ENCODE measurements around the gene PTPN3.

PTPN3 gene

GRCh38 chr9:109476642-109477257 lies 21.4 kb downstream of the PTPN3 start:
- no peak overlapping the region for H3K27ac ChIP-seq (ENCODE audit: low read depth, low read length)
- peaks cover 9% of the 10 kb centered on the region for H3K4me1 ChIP-seq (ENCODE audit: control insufficient read depth, insufficient read depth, low read length, unreplicated experiment)
- H3K4me3 ChIP-seq (ENCODE audit: low read depth, low read length) = no peak overlapping the region
- H3K79me2 ChIP-seq (ENCODE audit: control insufficient read depth, insufficient read depth, low read length, unreplicated experiment) = peaks cover 17% of the 10 kb centered on the region
- H2AFZ ChIP-seq (ENCODE audit: low read length, unreplicated experiment) = no peak overlapping the region
- no peaks in the 10 kb centered on the region for H3K36me3 ChIP-seq (ENCODE audit: insufficient read depth, low read length)
- H3K27me3 ChIP-seq (ENCODE audit: insufficient read depth, low read length) = no peaks in the 10 kb centered on the region

- Histone ChIP-seq H3K27ac (ENCODE audit: low read depth, low read length) (no peak overlapping the region), H3K27me3 (ENCODE audit: insufficient read depth, low read length) (no peaks in the 10 kb centered on the region), H3K79me2 (ENCODE audit: control insufficient read depth, insufficient read depth, low read length, unreplicated experiment) (peaks cover 6% of the 10 kb centered on the region), H2AFZ (ENCODE audit: low read length, unreplicated experiment) (no peak overlapping the region), H3K4me1 (ENCODE audit: control insufficient read depth, insufficient read depth, low read length, unreplicated experiment) (peaks cover 7% of the 10 kb centered on the region), H3K4me3 (ENCODE audit: low read depth, low read length) (no peak overlapping the region), H3K36me3 (ENCODE audit: insufficient read depth, low read length) (no peaks in the 10 kb centered on the region)
Measured at GRCh38 chr9:109475526-109475925, 22.6 kb downstream of the PTPN3 start.

- Histone ChIP-seq H3K27ac (ENCODE audit: low read depth, low read length) (no peak overlapping the region), H3K4me3 (ENCODE audit: low read depth, low read length) (no peak overlapping the region), H3K79me2 (ENCODE audit: control insufficient read depth, insufficient read depth, low read length, unreplicated experiment) (peaks cover 6% of the 10 kb centered on the region), H3K27me3 (ENCODE audit: insufficient read depth, low read length) (no peaks in the 10 kb centered on the region), H3K36me3 (ENCODE audit: insufficient read depth, low read length) (no peaks in the 10 kb centered on the region), H3K4me1 (ENCODE audit: control insufficient read depth, insufficient read depth, low read length, unreplicated experiment) (peaks cover 8% of the 10 kb centered on the region), H2AFZ (ENCODE audit: low read length, unreplicated experiment) (no peak overlapping the region)
Measured at GRCh38 chr9:109474944-109475343, 23.2 kb downstream of the PTPN3 start.

GRCh38 chr9:109474170-109474569 lies 23.9 kb downstream of the PTPN3 start:
- H3K36me3 ChIP-seq (ENCODE audit: insufficient read depth, low read length) = no peaks in the 10 kb centered on the region
- H3K79me2 ChIP-seq (ENCODE audit: control insufficient read depth, insufficient read depth, low read length, unreplicated experiment) = peaks cover 6% of the 10 kb centered on the region
- no peak overlapping the region for H3K27ac ChIP-seq (ENCODE audit: low read depth, low read length)
- H2AFZ ChIP-seq (ENCODE audit: low read length, unreplicated experiment) = no peak overlapping the region
- H3K4me1 ChIP-seq (ENCODE audit: control insufficient read depth, insufficient read depth, low read length, unreplicated experiment) = peaks cover 11% of the 10 kb centered on the region
- H3K4me3 ChIP-seq (ENCODE audit: low read depth, low read length) = no peak overlapping the region
- no peaks in the 10 kb centered on the region for H3K27me3 ChIP-seq (ENCODE audit: insufficient read depth, low read length)

- Histone ChIP-seq H3K36me3 (ENCODE audit: insufficient read depth, low read length) (no peaks in the 10 kb centered on the region), H3K27ac (ENCODE audit: low read depth, low read length) (no peak overlapping the region), H3K4me1 (ENCODE audit: control insufficient read depth, insufficient read depth, low read length, unreplicated experiment) (peaks cover 16% of the 10 kb centered on the region), H3K27me3 (ENCODE audit: insufficient read depth, low read length) (no peaks in the 10 kb centered on the region), H2AFZ (ENCODE audit: low read length, unreplicated experiment) (no peak overlapping the region), H3K4me3 (ENCODE audit: low read depth, low read length) (no peak overlapping the region), H3K79me2 (ENCODE audit: control insufficient read depth, insufficient read depth, low read length, unreplicated experiment) (peaks cover 6% of the 10 kb centered on the region)
Measured at GRCh38 chr9:109473329-109473728, 24.8 kb downstream of the PTPN3 start.

GRCh38 chr9:109471475-109472393 lies 26.4 kb downstream of the PTPN3 start:
- Histone ChIP-seq H3K4me1 (ENCODE audit: control insufficient read depth, insufficient read depth, low read length, unreplicated experiment) (peaks cover 16% of the 10 kb centered on the region), H3K4me3 (ENCODE audit: low read depth, low read length) (no peak overlapping the region), H3K27ac (ENCODE audit: low read depth, low read length) (no peak overlapping the region), H2AFZ (ENCODE audit: low read length, unreplicated experiment) (no peak overlapping the region), H3K36me3 (ENCODE audit: insufficient read depth, low read length) (no peaks in the 10 kb centered on the region), H3K79me2 (ENCODE audit: control insufficient read depth, insufficient read depth, low read length, unreplicated experiment) (peaks cover 6% of the 10 kb centered on the region), H3K27me3 (ENCODE audit: insufficient read depth, low read length) (no peaks in the 10 kb centered on the region)

- Histone ChIP-seq H3K27me3 (ENCODE audit: insufficient read depth, low read length) (no peaks in the 10 kb centered on the region), H3K27ac (ENCODE audit: low read depth, low read length) (no peak overlapping the region), H3K79me2 (ENCODE audit: control insufficient read depth, insufficient read depth, low read length, unreplicated experiment) (peaks cover 5% of the 10 kb centered on the region)
Measured at GRCh38 chr9:109469646-109470358, 28.3 kb downstream of the PTPN3 start.

GRCh38 chr9:109468927-109469326 lies 29.2 kb downstream of the PTPN3 start:
- Histone ChIP-seq H3K27me3 (ENCODE audit: insufficient read depth, low read length) (no peaks in the 10 kb centered on the region), H3K4me1 (ENCODE audit: control insufficient read depth, insufficient read depth, low read length, unreplicated experiment) (peaks cover 16% of the 10 kb centered on the region), H3K79me2 (ENCODE audit: control insufficient read depth, insufficient read depth, low read length, unreplicated experiment) (no peaks in the 10 kb centered on the region), H3K4me3 (ENCODE audit: low read depth, low read length) (no peak overlapping the region), H3K36me3 (ENCODE audit: insufficient read depth, low read length) (no peaks in the 10 kb centered on the region), H2AFZ (ENCODE audit: low read length, unreplicated experiment) (no peak overlapping the region), H3K27ac (ENCODE audit: low read depth, low read length) (no peak overlapping the region)

More at GRCh38 chr9:109469646-109470358, 28.3 kb downstream of the PTPN3 start:
- no peaks in the 10 kb centered on the region for H3K36me3 ChIP-seq (ENCODE audit: insufficient read depth, low read length)
- no peak overlapping the region for H3K4me3 ChIP-seq (ENCODE audit: low read depth, low read length)
- no peak overlapping the region for H2AFZ ChIP-seq (ENCODE audit: low read length, unreplicated experiment)
- H3K4me1 ChIP-seq (ENCODE audit: control insufficient read depth, insufficient read depth, low read length, unreplicated experiment) = peaks cover 16% of the 10 kb centered on the region

- no peak overlapping the region for H3K4me3 ChIP-seq (ENCODE audit: low read depth, low read length)
- H3K27ac ChIP-seq (ENCODE audit: low read depth, low read length) = no peak overlapping the region
- no peaks in the 10 kb centered on the region for H3K79me2 ChIP-seq (ENCODE audit: control insufficient read depth, insufficient read depth, low read length, unreplicated experiment)
- H3K4me1 ChIP-seq (ENCODE audit: control insufficient read depth, insufficient read depth, low read length, unreplicated experiment) = peaks cover 16% of the 10 kb centered on the region
- H3K36me3 ChIP-seq (ENCODE audit: insufficient read depth, low read length) = no peaks in the 10 kb centered on the region
- no peaks in the 10 kb centered on the region for H3K27me3 ChIP-seq (ENCODE audit: insufficient read depth, low read length)
- H2AFZ ChIP-seq (ENCODE audit: low read length, unreplicated experiment) = no peak overlapping the region
Measured at GRCh38 chr9:109467936-109468335, 30.2 kb downstream of the PTPN3 start.

- no peak overlapping the region for H3K4me3 ChIP-seq (ENCODE audit: low read depth, low read length)
- H3K27ac ChIP-seq (ENCODE audit: low read depth, low read length) = no peak overlapping the region
- H3K27me3 ChIP-seq (ENCODE audit: insufficient read depth, low read length) = no peaks in the 10 kb centered on the region
- H3K4me1 ChIP-seq (ENCODE audit: control insufficient read depth, insufficient read depth, low read length, unreplicated experiment) = peaks cover 11% of the 10 kb centered on the region
- no peak overlapping the region for H2AFZ ChIP-seq (ENCODE audit: low read length, unreplicated experiment)
- H3K36me3 ChIP-seq (ENCODE audit: insufficient read depth, low read length) = no peaks in the 10 kb centered on the region
- H3K79me2 ChIP-seq (ENCODE audit: control insufficient read depth, insufficient read depth, low read length, unreplicated experiment) = no peaks in the 10 kb centered on the region
Measured at GRCh38 chr9:109466623-109467590, 31.2 kb downstream of the PTPN3 start.
